ENCODE data around the gene CABP4.

DNA sequence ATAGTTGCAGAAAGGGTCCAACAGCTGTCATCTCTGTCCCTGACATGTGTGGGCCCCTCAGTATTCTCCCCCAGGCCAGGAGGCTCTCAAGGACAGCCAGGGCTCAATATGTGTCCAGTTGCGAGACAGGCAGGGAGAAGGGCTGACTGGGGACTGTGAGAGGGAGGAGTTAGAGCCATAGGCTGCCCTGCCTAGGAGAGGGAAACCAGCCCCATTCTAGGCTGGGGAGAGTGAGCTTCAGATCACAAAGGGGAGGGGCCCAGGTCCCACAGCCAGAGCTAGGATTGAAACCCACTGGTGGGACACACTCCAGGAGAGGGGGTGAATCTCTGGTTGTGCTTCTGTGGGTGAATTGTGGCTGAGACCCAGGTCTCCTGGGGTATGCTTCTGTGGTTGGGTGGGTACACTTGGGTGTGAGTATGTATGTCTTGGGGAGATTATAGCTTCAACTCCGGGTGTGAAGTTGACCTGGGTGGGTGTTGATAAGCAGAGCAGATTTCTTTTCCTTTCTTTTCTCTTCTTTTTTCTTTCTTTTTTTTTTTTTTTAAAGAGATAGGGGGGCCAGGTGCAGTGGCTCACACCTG is 41.8 kb upstream of the CABP4 start:
- TF ChIP-seq POLR2A (IDR thresholded peaks at IDR 0.05), result no peak
- TF ChIP-seq, protein P1, sequence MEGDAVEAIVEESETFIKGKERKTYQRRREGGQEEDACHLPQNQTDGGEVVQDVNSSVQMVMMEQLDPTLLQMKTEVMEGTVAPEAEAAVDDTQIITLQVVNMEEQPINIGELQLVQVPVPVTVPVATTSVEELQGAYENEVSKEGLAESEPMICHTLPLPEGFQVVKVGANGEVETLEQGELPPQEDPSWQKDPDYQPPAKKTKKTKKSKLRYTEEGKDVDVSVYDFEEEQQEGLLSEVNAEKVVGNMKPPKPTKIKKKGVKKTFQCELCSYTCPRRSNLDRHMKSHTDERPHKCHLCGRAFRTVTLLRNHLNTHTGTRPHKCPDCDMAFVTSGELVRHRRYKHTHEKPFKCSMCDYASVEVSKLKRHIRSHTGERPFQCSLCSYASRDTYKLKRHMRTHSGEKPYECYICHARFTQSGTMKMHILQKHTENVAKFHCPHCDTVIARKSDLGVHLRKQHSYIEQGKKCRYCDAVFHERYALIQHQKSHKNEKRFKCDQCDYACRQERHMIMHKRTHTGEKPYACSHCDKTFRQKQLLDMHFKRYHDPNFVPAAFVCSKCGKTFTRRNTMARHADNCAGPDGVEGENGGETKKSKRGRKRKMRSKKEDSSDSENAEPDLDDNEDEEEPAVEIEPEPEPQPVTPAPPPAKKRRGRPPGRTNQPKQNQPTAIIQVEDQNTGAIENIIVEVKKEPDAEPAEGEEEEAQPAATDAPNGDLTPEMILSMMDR (IDR thresholded peaks at IDR 0.05), result no peak
